ENCODE results near the gene NOVA2. TPM values are rescaled to one million over a fixed set of nuclear protein-coding genes. Genes with fewer than 3 reads are reported as not detected.

The NOVA2 gene
- total RNA-seq, 2 experiments from 2014 or later: not detected

DNA sequence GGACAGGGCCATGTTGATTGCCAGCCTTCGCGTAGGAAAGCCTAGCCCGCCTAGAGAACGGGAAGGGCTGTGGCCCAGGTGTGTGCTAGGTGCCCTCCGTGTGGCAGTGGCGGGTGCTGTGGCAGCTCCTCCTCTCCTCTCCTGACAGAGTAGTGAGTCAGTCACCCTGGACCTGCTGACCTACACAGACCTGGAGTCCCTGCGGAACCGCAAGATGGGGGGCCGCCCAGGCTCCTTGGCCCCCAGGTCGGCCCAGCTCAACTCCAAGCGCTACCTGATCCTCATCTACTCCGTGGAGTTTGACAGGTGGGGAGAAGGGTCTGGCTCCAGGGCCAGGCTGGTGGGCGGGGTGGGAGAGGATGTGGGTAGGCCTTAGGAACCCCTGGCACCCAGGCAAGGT, 32.7 kb upstream of the NOVA2 start:
- CTCF ChIA-PET: interaction anchor here (0.5 to 1.5 kb wide), 3 partner anchors 10 to 1290 kb away, joined by 3 to 4 read pairs (median 3); no protein-coding TSS in a partner anchor
- POLR2A ChIA-PET: no interaction called here

DNA sequence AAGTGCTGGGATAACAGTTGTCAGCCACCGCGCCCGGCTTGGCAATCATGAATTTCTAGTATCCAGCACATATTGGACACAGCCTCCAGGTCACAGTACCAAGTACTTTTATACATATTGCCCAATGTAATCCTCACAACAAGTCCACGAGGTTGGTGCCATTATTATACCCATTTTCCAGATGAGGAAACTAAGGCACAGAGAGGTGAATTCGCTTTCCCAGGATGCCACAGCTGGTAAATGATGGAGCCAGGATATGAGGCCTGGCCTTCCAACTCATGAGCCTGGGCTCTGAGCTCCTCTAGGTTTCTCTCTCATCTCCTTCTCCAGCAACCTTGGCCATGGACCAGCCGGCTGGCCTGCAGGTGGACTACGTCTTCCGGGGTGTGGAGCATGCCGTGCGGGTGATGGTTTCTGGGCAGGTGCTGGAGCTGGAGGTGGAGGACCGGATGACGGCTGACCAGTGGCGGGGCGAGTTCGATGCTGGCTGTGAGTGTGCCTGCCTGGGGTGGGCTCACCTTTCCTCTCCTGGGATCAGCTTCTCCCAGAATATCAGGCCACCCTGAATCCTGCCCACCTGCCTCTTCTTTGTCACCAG, 29.1 kb upstream of the NOVA2 start:
- ChIA-PET CTCF (interaction anchor here (1.6 kb wide), 1 partner anchor 8 kb away, joined by 5 read pairs; no protein-coding TSS in a partner anchor), POLR2A (no interaction called here)

DNA sequence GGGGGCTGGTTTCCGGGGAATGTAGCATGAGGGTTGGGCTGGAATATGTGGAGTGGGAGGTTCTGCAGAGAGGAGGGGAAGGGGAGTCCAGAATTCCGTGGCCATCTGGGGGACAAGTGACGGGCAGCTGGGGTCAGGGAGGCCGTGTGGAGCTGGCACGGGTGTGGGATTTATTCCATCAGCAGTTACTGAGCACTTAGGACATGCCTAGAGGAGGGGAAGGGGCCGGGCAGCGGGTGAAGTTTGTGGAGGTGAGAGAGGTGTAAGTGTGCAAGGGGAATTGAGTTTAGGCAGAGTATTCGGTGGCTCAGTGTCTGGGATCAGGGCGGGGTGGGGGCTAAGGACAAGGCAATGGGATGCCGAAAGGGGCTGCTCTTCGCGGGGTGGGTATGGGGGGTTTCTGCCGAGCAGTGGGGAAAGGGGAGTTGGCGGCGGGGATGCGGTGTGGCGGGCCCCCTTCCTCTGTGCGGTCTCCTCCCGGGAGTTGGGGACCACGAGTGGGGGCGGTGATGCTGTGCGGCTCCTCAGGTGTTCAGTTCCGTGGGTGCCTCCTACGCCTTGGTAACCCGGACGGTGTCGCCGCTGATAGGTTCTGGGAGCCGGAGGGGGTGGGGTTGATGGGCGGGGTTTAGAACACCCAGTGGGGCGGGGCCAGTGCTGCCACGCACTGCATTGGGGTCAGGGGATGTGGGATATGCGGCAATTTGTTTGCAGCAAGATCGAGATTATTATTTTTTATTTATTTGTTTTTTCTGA, 27.0 kb upstream of the NOVA2 start:
- ChIA-PET POLR2A (no interaction called here), CTCF (interaction anchor here (1.6 kb wide), 1 partner anchor 10 kb away, joined by 5 read pairs; no protein-coding TSS in a partner anchor)

DNA sequence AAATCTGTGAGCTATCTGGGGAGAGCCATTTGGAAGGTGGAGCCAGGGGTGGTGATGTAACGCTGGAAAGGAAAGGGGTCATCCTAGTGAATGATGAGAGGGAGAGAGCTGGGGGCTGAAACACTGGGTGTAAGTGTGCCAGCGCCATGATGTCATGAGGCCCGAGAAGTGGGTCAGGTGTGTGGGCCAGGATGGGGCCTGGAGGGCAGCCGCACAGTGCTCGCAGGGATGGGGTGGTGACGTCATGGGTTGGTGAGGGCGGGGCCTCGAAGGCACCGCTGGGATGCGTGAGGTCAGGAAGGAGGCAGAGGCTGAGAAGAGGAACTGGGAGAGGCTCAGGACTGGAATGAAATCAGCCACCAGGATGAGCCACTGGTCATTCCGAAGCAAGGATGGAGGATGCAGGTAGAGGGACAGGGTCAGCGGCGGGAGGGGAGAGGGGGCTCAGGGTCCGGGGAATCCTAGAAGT, 26.0 kb upstream of the NOVA2 start:
- POLR2A ChIA-PET: no interaction called here
- CTCF ChIA-PET: no interaction called here

DNA sequence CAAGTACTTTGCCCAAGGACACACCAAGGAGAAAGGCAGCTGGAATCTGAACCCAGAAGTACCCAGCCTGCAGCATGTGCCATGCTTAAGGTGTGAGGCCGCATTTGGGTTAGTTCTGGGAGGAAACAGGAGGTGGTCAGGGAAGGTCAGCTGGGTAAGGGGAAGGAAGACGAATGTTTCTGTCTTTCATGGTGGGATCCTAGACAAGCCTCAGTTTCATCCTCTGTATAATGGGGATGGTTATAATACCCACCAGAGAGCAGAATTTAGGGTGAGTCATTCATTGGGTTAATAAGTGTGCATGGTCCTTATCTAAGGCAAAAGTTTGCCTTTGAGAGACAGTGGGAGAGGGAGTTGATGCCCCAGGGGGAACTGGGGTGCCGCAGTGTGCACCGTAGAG, 25.2 kb upstream of the NOVA2 start:
- POLR2A ChIA-PET: no interaction called here
- CTCF ChIA-PET: no interaction called here

DNA sequence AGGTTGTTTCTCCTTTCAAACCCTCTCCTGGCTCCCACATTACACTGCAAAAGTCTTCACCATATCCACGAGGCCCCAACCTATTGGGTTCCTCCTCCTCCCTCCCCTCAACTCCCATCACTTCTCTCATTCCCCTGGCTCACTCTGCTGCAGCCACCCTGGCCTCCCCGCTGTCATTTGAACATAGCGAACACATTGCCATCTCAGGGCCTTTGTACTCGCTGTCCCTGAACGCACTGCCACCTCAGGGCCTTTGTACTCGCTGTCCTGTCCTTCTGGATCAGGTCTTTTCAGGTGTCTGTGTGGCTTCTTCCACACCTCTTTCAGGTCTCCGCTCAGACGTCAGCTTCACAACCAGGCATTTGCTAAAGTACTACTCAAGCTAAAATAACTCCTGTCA, 23.3 kb upstream of the NOVA2 start:
- ChIA-PET POLR2A (no interaction called here), CTCF (interaction anchor here (2.0 kb wide), 1 partner anchor 350 kb away, joined by 9 read pairs; the partner anchor contains the start of gene PPP5C)

DNA sequence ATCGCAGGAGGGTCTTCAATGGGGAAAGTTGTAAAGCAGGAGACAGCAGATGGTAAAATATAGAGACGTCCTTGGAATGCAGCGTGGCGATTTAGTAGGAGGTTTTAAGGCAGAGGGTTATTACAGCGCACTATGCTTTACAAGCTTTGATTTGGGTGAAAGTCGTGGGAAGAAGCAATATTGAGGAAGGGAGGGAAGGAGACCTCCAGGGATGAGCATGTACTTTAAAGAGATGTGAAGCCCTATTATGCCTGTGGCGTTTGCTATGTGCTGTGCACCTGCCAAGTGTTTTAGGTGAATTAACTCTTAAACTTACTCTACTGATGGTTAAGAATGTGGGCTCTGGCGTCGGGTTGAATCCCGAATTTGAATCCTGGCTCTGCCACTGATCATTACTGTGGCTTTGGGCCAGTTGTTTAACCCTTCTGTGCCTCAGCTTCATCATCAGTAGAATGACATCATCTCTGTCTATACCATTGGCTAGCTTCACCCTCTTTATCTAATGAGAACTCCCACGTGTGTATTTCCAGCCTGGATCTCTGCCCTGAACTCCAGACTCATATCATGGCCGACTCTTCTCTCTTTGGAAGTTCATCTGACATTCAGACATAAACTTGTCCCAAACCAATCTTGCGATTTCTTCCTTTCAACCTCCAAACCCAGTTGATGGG, 22.2 kb upstream of the NOVA2 start:
- ChIA-PET POLR2A (interaction anchor here (1.0 to 1.4 kb wide), 2 partner anchors 21 to 93 kb away, joined by 3 to 6 read pairs; partner anchors contain the start of gene MYPOP), CTCF (interaction anchor here (0.8 to 2.0 kb wide), 5 partner anchors 13 to 351 kb away, joined by 3 to 9 read pairs (median 5); partner anchors contain the start of genes FOXA3 and PPP5C)

DNA sequence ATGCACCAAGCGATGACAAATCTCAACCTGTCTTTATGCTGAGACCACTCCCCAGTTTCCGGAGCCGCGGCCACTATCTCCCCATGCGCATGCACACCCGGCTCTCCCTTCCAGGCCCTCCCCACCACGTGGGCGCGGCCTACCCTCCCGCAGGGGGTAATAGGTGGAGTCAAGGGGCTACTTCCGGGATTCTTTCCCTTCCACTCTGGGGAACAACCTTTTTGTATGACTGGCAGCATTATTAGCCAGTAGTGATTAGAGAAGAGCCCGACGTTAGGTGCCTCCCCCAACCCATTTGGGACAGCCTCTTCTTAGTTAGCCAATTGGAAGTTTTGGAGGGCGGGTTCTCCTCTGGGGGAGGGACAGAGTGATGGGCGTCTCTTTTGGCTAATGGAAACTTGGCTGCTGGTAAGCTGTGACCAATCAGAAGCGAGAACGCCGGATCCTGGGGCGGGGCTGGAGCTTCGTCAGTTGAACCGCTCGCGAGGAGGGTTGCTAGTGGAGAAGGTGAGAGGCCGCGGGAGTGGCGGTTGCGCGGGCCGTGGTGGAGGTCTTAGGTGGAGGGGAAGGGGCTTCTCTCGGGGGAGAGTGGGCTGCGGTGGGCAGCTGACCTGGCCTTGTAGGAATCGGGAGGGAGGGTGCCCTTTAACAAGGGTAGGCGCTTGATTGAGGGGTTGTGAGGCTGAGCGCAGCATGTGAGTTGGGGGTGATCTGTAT, 21.5 kb upstream of the NOVA2 start, which contains the start of gene CCDC61:
Gene CCDC61, plus strand, starts transcription at position 470 of the 717 bp plus-strand sequence. CDS start 7,552 bp downstream, outside the sequence.
- ChIA-PET POLR2A (interaction anchor here (1.0 to 1.4 kb wide), 2 partner anchors 22 to 93 kb away, joined by 3 to 6 read pairs; partner anchors contain the start of gene MYPOP), CTCF (interaction anchor here (0.8 to 2.0 kb wide), 6 partner anchors 14 to 352 kb away, joined by 3 to 9 read pairs (median 4); partner anchors contain the start of gene PPP5C)

DNA sequence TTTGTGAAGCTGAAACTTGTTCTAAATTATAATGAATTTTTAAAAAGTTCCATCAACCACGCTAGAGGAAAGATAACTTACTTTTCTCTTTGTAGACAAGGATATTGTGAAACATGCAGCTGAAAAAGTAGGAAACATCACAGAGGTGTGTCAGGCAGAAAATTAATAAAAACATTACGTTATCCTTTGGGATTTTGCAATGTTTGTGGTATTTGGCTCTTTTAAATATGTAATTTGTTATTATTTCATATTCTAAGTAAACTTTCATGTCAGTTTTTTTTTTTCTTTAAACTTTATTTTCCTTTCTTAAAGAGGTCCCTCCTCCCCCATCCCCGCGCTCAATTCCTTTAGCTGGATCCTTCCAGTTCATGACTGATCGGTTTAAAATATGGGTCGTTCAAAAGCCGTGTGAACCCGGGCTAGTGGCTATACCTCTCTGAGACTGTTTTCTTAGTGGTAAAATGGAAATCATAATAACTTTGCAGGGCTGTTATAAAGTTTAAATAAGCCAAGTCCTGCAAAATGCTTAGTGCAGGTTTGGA, 20.9 kb upstream of the NOVA2 start:
- ChIA-PET POLR2A (interaction anchor here (1.0 to 1.4 kb wide), 2 partner anchors 22 to 92 kb away, joined by 3 to 6 read pairs; partner anchors contain the start of gene MYPOP), CTCF (interaction anchor here (1.0 to 2.0 kb wide), 5 partner anchors 15 to 353 kb away, joined by 3 to 9 read pairs (median 5); partner anchors contain the start of gene PPP5C)

DNA sequence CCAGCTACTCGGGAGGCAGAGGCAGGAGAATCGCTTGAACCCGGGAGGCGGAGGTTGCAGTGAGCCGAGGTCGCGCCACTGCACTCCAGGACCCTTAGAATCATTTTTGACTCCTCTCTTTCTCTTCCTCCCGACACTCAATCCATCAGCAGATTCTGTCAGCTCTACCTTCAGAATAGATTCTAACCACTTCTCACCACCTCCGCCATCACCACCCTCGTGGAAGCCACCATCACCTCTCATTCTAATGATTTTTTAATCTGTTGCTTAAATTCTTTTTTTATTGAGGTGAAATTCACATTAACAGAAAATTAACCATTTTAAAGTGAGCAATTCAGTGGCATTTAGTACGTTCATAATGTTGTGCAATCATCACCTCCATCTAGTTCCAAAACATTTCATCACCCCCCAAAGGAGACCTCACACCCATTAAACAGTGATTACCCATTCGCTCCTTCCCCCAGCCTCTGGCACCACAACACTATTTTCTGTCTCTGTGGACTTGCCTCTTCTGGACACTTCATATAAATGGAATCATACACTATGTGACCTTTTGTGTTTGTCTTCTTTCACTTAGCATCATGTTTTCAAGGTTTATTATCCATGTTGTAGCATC, 16.6 kb upstream of the NOVA2 start:
- ChIA-PET CTCF (no interaction called here), POLR2A (no interaction called here)

DNA sequence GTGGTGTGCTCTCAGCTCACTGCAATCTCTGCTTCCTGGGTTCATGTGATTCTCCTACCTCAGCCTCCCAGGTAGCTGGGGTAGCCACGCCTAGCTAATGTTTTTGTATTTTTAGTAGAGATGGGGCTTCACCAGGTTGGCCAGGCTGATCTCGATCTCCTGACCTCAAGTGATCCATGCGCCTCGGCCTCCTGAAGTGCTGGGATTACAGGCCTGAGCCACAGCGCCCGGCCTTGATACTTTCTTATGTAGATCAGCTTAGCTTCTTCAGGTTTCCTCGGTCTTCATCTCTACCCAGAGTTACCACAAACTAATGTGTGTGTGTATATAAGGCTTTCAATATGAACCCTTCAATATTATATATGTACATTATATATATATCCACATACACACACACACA, 11.7 kb upstream of the NOVA2 start:
- CTCF ChIA-PET: interaction anchor here (0.7 kb wide), 1 partner anchor 552 kb away, joined by 4 read pairs; no protein-coding TSS in a partner anchor

DNA sequence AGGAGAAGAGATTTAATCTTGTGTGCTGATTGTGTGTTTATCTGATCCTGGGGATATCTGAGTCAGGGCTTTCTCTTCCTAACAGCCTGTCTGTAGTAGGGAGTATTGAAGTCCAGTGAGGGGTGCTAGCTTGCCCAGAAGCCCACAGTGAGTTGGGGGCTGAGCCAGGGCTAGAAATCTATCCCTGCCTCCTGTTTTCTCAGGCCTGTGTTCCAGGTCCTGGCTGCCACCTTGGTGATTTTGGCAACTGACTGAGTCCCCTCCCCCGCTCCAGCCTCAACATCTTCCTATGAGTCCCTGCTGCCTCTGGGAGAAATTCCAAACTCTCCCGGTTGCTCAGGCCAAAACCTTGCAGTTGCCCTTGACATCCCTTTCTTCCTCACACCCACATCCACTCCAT, 7.7 kb upstream of the NOVA2 start:
- ChIA-PET CTCF (no interaction called here), POLR2A (no interaction called here)

More for the DNA sequence above, 11.7 kb upstream of the NOVA2 start:
- POLR2A ChIA-PET: no interaction called here

DNA sequence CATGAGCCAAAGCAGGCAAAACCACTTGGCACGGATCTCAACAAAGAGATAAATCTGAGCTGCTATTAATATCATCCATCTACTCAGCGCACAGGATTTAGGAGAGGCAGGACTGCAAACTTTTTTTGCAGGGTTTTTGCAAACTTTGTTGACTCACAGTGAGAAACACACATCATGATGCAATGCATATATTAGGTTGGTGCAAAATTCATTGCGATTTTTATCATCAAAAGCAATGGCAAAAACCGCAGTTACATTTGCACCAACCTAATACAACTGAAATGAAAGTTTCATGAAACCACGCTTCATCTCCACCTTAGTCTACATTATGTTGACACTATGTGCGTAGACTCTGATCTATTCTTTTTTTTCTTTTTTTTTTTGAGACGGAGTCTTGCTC, 4.5 kb upstream of the NOVA2 start:
- POLR2A ChIA-PET: no interaction called here
- CTCF ChIA-PET: interaction anchor here (0.7 kb wide), 1 partner anchor 559 kb away, joined by 3 read pairs; no protein-coding TSS in a partner anchor

DNA sequence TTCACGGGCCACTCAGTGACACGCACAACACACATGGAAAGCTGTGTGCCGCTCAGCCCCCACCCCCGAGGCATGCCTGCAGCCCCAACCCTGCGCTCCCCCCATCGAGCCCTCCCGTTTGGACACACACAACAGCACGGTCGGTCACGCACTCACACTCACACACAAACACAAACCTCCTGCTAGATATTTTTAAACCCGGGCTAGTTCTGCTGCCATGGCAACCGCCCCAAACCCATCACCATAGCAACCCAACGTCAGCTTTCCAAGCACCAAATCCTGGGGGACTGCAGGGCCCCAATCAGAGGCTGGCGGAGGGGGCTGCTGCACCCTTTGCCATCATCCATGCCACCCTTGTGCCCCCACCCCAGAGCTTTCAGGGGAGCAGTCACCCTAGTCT, 2.5 kb upstream of the NOVA2 start:
- ChIA-PET CTCF (interaction anchor here (1.1 kb wide), 1 partner anchor 9 kb away, joined by 3 read pairs; no protein-coding TSS in a partner anchor), POLR2A (no interaction called here)

DNA sequence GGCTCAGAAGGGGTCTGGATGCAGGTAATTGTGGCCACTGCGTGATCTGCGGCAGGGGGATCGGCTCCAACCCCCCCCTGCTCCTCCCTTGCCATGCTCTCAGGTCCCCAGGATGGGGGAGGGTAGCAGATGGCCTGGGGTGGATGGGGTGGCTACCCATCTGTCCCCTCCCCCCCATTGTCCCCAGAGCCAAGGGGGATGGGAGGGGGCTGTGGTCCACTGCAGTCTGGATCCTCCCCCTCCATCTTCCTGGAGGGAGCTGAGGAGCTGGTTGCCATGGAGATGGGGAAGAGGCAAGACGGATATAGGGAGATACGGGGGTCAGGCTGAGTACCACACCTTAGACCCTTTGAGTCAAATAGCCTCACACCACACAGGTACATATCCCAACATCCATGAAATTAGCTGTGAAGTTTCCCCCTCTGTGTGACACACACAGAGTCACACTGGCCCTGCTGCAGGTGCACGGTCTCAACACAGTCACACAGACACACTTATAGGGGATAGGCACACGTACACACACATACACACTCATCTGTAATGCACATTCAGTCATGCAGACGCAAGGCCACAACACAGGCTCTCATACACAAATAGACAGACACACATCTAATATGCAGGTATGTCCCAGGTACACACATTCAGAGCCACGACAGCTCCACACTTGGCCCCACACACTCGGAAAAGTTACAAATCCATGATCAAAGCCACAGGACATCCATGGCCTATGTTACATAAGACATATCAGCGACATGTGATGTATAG, 1.8 kb upstream of the NOVA2 start:
- ChIA-PET CTCF (no interaction called here), POLR2A (no interaction called here)

DNA sequence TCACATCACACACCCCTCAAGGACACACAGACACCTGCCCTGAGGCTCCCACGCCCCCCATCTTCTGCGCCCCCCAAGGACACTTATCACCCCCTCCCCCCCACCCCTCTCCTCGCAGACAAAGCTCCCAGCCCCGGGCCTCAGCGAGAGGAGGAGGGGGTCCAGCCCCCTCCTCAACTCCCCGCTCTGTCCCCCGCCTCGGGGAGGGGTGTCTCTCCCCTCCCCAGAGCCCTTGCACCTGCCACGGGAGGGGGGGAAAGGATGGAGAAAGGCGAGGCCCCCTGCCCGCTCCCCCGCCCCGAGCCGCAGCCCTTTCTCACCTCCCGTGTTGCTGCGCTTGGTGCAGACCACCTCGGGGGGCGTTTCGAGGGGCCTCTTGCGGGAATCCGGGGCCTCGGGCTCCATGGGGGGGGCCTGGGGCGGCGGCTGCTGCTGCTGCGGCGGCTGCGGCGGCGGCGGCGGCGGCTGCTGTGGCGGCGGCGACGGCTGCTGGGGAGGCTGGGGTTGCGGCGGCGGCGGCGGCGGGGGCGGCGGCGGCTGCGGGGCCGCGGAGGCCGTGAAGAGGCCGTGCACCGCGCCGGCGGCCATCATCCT, 621 bp downstream of the NOVA2 start:
- ChIA-PET CTCF (no interaction called here), POLR2A (no interaction called here)
